Measurements from ENCODE around the gene SOD2.

SOD2 gene

DNA sequence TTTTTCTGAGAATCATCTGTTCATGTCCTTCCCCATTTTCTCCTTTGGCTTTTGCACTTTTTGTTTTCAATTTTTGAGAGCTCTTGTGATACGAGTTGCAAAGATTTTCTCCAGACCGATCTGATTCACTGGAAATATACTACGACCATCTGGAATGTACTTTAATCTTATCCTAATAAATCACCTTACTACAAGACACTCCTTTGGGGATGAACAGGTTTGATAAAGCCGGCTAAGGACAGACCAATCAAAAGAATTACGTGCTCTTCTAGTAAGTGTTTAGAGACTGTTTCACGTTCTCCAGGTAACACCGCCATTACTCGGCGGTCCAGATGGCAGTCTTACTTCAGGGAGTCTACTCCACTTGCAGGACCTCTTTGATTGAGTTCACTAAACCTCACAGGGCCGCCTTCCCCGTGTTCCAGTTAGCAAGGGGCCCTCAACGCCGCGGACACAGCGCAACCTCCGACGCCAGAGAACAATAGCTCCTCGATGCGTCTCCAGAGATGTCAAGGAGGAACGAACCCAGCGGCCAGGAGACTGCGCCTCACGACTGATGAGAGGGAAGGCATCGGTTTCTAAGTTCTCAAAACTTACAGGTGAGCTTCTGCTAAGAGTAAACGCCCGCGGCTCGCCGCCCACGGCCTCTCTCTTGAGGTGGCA lies 33.3 kb upstream of the SOD2 start (continued):
- TF ChIP-seq SCRT1 (tag by site-specific recombination; IDR thresholded peaks at IDR 0.05; ENCODE audit: borderline replicate concordance) (no peak), ZNF174 (tag by site-specific recombination; IDR thresholded peaks at IDR 0.05) (no peak), ZBTB21 (tag by site-specific recombination; IDR thresholded peaks at IDR 0.05) (no peak), ZNF664 (tag by site-specific recombination; IDR thresholded peaks at IDR 0.05) (0 out of 2 replicates have a peak, but pooled peaks have one; percentile 38), KLF10 (tag by site-specific recombination; IDR thresholded peaks at IDR 0.05) (0 out of 2 replicates have a peak, but pooled peaks have one; percentile 67), ZNF558 (tag by site-specific recombination; IDR thresholded peaks at IDR 0.05) (0 out of 2 replicates have a peak, but pooled peaks have one; percentile 69), SCRT2 (tag by site-specific recombination; IDR thresholded peaks at IDR 0.05) (no peak), ZFP37 (tag by site-specific recombination; IDR thresholded peaks at IDR 0.05) (0 out of 2 replicates have a peak, but pooled peaks have one; percentile 96), ZBTB17 (tag by site-specific recombination; IDR thresholded peaks at IDR 0.05) (peak; percentile 96; the same call in 1 of the 2 replicates), ZNF292 (tag by site-specific recombination; IDR thresholded peaks at IDR 0.05; ENCODE audit: borderline replicate concordance, low read depth) (no peak), ZNF23 (tag by site-specific recombination; IDR thresholded peaks at IDR 0.05; ENCODE audit: borderline replicate concordance) (no peak), ZNF311 (tag by site-specific recombination; IDR thresholded peaks at IDR 0.05; ENCODE audit: borderline replicate concordance) (no peak)
- TF ChIP-seq, protein P1, sequence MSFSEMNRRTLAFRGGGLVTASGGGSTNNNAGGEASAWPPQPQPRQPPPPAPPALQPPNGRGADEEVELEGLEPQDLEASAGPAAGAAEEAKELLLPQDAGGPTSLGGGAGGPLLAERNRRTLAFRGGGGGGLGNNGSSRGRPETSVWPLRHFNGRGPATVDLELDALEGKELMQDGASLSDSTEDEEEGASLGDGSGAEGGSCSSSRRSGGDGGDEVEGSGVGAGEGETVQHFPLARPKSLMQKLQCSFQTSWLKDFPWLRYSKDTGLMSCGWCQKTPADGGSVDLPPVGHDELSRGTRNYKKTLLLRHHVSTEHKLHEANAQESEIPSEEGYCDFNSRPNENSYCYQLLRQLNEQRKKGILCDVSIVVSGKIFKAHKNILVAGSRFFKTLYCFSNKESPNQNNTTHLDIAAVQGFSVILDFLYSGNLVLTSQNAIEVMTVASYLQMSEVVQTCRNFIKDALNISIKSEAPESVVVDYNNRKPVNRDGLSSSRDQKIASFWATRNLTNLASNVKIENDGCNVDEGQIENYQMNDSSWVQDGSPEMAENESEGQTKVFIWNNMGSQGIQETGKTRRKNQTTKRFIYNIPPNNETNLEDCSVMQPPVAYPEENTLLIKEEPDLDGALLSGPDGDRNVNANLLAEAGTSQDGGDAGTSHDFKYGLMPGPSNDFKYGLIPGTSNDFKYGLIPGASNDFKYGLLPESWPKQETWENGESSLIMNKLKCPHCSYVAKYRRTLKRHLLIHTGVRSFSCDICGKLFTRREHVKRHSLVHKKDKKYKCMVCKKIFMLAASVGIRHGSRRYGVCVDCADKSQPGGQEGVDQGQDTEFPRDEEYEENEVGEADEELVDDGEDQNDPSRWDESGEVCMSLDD (tag by site-specific recombination; IDR thresholded peaks at IDR 0.05), result no peak
- TF ChIP-seq, protein P2, sequence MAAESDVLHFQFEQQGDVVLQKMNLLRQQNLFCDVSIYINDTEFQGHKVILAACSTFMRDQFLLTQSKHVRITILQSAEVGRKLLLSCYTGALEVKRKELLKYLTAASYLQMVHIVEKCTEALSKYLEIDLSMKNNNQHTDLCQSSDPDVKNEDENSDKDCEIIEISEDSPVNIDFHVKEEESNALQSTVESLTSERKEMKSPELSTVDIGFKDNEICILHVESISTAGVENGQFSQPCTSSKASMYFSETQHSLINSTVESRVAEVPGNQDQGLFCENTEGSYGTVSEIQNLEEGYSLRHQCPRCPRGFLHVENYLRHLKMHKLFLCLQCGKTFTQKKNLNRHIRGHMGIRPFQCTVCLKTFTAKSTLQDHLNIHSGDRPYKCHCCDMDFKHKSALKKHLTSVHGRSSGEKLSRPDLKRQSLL (tag by site-specific recombination; IDR thresholded peaks at IDR 0.05), result no peak
- TF ChIP-seq, protein P3, sequence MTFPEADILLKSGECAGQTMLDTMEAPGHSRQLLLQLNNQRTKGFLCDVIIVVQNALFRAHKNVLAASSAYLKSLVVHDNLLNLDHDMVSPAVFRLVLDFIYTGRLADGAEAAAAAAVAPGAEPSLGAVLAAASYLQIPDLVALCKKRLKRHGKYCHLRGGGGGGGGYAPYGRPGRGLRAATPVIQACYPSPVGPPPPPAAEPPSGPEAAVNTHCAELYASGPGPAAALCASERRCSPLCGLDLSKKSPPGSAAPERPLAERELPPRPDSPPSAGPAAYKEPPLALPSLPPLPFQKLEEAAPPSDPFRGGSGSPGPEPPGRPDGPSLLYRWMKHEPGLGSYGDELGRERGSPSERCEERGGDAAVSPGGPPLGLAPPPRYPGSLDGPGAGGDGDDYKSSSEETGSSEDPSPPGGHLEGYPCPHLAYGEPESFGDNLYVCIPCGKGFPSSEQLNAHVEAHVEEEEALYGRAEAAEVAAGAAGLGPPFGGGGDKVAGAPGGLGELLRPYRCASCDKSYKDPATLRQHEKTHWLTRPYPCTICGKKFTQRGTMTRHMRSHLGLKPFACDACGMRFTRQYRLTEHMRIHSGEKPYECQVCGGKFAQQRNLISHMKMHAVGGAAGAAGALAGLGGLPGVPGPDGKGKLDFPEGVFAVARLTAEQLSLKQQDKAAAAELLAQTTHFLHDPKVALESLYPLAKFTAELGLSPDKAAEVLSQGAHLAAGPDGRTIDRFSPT (tag by site-specific recombination; IDR thresholded peaks at IDR 0.05), result no peak
- TF ChIP-seq, protein P4, sequence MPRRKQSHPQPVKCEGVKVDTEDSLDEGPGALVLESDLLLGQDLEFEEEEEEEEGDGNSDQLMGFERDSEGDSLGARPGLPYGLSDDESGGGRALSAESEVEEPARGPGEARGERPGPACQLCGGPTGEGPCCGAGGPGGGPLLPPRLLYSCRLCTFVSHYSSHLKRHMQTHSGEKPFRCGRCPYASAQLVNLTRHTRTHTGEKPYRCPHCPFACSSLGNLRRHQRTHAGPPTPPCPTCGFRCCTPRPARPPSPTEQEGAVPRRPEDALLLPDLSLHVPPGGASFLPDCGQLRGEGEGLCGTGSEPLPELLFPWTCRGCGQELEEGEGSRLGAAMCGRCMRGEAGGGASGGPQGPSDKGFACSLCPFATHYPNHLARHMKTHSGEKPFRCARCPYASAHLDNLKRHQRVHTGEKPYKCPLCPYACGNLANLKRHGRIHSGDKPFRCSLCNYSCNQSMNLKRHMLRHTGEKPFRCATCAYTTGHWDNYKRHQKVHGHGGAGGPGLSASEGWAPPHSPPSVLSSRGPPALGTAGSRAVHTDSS (tag by site-specific recombination; IDR thresholded peaks at IDR 0.05), result no peak; the same call in 1 of the 2 replicates
- TF ChIP-seq, protein P5, sequence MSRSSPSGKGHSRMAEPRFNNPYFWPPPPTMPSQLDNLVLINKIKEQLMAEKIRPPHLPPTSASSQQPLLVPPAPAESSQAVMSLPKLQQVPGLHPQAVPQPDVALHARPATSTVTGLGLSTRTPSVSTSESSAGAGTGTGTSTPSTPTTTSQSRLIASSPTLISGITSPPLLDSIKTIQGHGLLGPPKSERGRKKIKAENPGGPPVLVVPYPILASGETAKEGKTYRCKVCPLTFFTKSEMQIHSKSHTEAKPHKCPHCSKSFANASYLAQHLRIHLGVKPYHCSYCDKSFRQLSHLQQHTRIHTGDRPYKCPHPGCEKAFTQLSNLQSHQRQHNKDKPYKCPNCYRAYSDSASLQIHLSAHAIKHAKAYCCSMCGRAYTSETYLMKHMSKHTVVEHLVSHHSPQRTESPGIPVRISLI (tag by site-specific recombination; IDR thresholded peaks at IDR 0.05), result 0 out of 2 replicates have a peak, but pooled peaks have one; percentile 59
- TF ChIP-seq, protein P6, sequence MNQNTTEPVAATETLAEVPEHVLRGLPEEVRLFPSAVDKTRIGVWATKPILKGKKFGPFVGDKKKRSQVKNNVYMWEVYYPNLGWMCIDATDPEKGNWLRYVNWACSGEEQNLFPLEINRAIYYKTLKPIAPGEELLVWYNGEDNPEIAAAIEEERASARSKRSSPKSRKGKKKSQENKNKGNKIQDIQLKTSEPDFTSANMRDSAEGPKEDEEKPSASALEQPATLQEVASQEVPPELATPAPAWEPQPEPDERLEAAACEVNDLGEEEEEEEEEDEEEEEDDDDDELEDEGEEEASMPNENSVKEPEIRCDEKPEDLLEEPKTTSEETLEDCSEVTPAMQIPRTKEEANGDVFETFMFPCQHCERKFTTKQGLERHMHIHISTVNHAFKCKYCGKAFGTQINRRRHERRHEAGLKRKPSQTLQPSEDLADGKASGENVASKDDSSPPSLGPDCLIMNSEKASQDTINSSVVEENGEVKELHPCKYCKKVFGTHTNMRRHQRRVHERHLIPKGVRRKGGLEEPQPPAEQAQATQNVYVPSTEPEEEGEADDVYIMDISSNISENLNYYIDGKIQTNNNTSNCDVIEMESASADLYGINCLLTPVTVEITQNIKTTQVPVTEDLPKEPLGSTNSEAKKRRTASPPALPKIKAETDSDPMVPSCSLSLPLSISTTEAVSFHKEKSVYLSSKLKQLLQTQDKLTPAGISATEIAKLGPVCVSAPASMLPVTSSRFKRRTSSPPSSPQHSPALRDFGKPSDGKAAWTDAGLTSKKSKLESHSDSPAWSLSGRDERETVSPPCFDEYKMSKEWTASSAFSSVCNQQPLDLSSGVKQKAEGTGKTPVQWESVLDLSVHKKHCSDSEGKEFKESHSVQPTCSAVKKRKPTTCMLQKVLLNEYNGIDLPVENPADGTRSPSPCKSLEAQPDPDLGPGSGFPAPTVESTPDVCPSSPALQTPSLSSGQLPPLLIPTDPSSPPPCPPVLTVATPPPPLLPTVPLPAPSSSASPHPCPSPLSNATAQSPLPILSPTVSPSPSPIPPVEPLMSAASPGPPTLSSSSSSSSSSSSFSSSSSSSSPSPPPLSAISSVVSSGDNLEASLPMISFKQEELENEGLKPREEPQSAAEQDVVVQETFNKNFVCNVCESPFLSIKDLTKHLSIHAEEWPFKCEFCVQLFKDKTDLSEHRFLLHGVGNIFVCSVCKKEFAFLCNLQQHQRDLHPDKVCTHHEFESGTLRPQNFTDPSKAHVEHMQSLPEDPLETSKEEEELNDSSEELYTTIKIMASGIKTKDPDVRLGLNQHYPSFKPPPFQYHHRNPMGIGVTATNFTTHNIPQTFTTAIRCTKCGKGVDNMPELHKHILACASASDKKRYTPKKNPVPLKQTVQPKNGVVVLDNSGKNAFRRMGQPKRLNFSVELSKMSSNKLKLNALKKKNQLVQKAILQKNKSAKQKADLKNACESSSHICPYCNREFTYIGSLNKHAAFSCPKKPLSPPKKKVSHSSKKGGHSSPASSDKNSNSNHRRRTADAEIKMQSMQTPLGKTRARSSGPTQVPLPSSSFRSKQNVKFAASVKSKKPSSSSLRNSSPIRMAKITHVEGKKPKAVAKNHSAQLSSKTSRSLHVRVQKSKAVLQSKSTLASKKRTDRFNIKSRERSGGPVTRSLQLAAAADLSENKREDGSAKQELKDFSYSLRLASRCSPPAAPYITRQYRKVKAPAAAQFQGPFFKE (tag by site-specific recombination; IDR thresholded peaks at IDR 0.05; ENCODE audit: borderline replicate concordance), result no peak; the same call in 1 of the 2 replicates
- TF ChIP-seq, protein P7, sequence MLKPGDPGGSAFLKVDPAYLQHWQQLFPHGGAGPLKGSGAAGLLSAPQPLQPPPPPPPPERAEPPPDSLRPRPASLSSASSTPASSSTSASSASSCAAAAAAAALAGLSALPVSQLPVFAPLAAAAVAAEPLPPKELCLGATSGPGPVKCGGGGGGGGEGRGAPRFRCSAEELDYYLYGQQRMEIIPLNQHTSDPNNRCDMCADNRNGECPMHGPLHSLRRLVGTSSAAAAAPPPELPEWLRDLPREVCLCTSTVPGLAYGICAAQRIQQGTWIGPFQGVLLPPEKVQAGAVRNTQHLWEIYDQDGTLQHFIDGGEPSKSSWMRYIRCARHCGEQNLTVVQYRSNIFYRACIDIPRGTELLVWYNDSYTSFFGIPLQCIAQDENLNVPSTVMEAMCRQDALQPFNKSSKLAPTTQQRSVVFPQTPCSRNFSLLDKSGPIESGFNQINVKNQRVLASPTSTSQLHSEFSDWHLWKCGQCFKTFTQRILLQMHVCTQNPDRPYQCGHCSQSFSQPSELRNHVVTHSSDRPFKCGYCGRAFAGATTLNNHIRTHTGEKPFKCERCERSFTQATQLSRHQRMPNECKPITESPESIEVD (tag by site-specific recombination; IDR thresholded peaks at IDR 0.05), result no peak
